Neutrophil (primary cell): ENCODE measurements around the gene PAMR1.
A peak's percentile ranks its signal among the peaks of the same experiment; 100 is the strongest.

ENCODE experiments used
- H3K27ac ChIP-seq: fragments of 200-600 bp; sonication (generic); 2 replicates; pipeline ENCODE4 v1.5.1; 2016; ENCODE audit warnings: mild to moderate bottlenecking, moderate library complexity
- H3K27me3 ChIP-seq: fragments of 200-600 bp; sonication (generic); 2 replicates; pipeline ENCODE4 v1.6.0; 2016; ENCODE audit warnings: mild to moderate bottlenecking
- H3K36me3 ChIP-seq: fragments of 200-600 bp; sonication (generic); 2 replicates; pipeline ENCODE4 v1.5.1; 2017
- H3K4me1 ChIP-seq, 2 experiments: fragments of 200-600 bp in 1 of 2; sonication (generic) in 1 of 2; 1 replicate in 1 of 2; 2 replicates in 1 of 2; pipeline versions ENCODE4 v1.5.1 to v1.6.1; 2013 to 2016; ENCODE audit warnings: low read depth in 1 of 2, low read length in 1 of 2, mild to moderate bottlenecking in 1 of 2, moderate library complexity in 1 of 2; ENCODE audit not compliant: control insufficient read depth in 1 of 2, insufficient read depth in 1 of 2
- H3K4me3 ChIP-seq, 2 experiments: fragments of 200-600 bp in 1 of 2; sonication (generic) in 1 of 2; 1 replicate in 1 of 2; 2 replicates in 1 of 2; pipeline ENCODE4 v1.5.1; 2013 to 2016; ENCODE audit warnings: low read depth in 1 of 2, low read length in 1 of 2, mild to moderate bottlenecking in 1 of 2, moderate library complexity in 1 of 2
- H3K9me3 ChIP-seq: fragments of 200-600 bp; sonication (generic); 2 replicates; pipeline ENCODE4 v1.5.1; 2016
- CTCF ChIP-seq: fragments of 200-600 bp; sonication (generic); IDR thresholded peaks from 2 replicates; pipeline ENCODE4 v1.5.1; 2016; ENCODE audit warnings: antibody characterized with exemption

Gene PAMR1

GRCh38 chr11:35391922-35392688, 133.3 kb downstream of the PAMR1 start:
- no peaks in the 10 kb centered on the region for H3K36me3 ChIP-seq
- no peak overlapping the region for H3K27ac ChIP-seq
- H3K9me3 ChIP-seq, result no peaks in the 10 kb centered on the region
- H3K27me3 ChIP-seq, result no peaks in the 10 kb centered on the region
- TF ChIP-seq CTCF, result peak; percentile 84
- H3K4me1 ChIP-seq, result peaks cover 3 to 7% of the 10 kb centered on the region in 2 experiments
- H3K4me3 ChIP-seq, result peak overlapping the region in 1 of 2 experiments; percentile 12

- no peak for TF ChIP-seq CTCF
- H3K27me3 ChIP-seq, result no peaks in the 10 kb centered on the region
- no peak overlapping the region for H3K27ac ChIP-seq
- no peaks in the 10 kb centered on the region for H3K36me3 ChIP-seq
- no peak overlapping the region for H3K4me3 ChIP-seq
- no peaks in the 10 kb centered on the region for H3K9me3 ChIP-seq
- peaks cover 3 to 7% of the 10 kb centered on the region in 2 experiments for H3K4me1 ChIP-seq
These were observed 134.4 kb downstream of the PAMR1 start for GRCh38 chr11:35390737-35391682.

- Histone ChIP-seq H3K27me3 (no peaks in the 10 kb centered on the region), H3K4me1 (peaks cover 3 to 7% of the 10 kb centered on the region in 2 experiments), H3K27ac (no peak overlapping the region), H3K4me3 (no peak overlapping the region), H3K9me3 (no peaks in the 10 kb centered on the region), H3K36me3 (no peaks in the 10 kb centered on the region)
- TF ChIP-seq CTCF, result no peak
These were observed 135.4 kb downstream of the PAMR1 start for GRCh38 chr11:35389897-35390465.

GRCh38 chr11:35389112-35389511, 136.3 kb downstream of the PAMR1 start:
- no peaks in the 10 kb centered on the region for H3K36me3 ChIP-seq
- H3K4me3 ChIP-seq, result no peak overlapping the region
- H3K27me3 ChIP-seq, result no peaks in the 10 kb centered on the region
- peaks cover 3 to 7% of the 10 kb centered on the region in 2 experiments for H3K4me1 ChIP-seq
- no peak overlapping the region for H3K27ac ChIP-seq
- H3K9me3 ChIP-seq, result no peaks in the 10 kb centered on the region
- TF ChIP-seq CTCF, result no peak

- TF ChIP-seq CTCF, result no peak
- Histone ChIP-seq H3K36me3 (no peaks in the 10 kb centered on the region), H3K4me1 (peaks cover 3 to 7% of the 10 kb centered on the region in 2 experiments), H3K27me3 (no peaks in the 10 kb centered on the region), H3K9me3 (no peaks in the 10 kb centered on the region), H3K4me3 (no peak overlapping the region), H3K27ac (no peak overlapping the region)
These were observed 137.4 kb downstream of the PAMR1 start for GRCh38 chr11:35388061-35388460.
